ENCODE data around the gene PCF11. TPM values are rescaled to one million over a fixed set of nuclear protein-coding genes. Genes with fewer than 3 reads are reported as not detected.
"Not testable (repeated sequence)": the region's sequence is repeated elsewhere in the genome, so short reads cannot be mapped to it uniquely, and the experiment has no call there.

Gene PCF11
- total and polyA plus RNA-seq, 12 donors = 20.2 to 62.8 (median 46.9) TPM

DNA sequence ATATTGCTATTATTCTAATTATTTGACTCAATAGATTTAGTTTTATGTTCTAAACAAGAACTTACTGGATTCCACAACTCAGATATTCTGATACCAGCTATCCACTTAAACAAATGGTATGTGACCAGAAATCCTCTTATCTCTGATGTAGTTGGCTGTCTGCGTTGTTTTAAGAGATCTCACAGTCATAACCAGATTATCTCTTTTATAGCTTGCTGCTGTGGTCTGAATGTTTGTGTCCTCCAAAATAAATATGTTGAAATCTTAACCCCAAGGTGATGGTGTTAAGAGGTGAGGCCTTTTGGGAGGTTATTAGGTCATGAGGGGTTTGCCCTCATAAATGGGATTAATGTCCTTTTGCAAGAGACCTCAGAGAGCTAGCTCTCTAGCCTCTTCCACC, 49.3 kb downstream of the PCF11 start:
- TF ChIP-seq POLR2A (IDR thresholded peaks at IDR 0.05) (no peak), CTCF (IDR thresholded peaks at IDR 0.05) (no peak)
- DNase-seq = no peak
- Histone ChIP-seq H3K4me3 (no peak overlapping the region), H3K36me3 (replicated peaks in 1 of 2) (peaks cover 0 to 27% of the 10 kb centered on the region in 2 donors), H3K4me1 (replicated peaks in 1 of 2) (no peaks in the 10 kb centered on the region), H3K27me3 (no peaks in the 10 kb centered on the region), H3K27ac (no peak overlapping the region), H3K9me3 (replicated peaks in 1 of 3) (no peaks in the 10 kb centered on the region)
- 85 to 100% (median 89%) methylated on average over 1 of the region's 1 CpG for WGBS, 4 donors
- intact Hi-C loops (cut with DNase I) = no loop called here

GRCh38 chr11:83206771-83207382, 49.9 kb downstream of the PCF11 start:
- H3K4me3 ChIP-seq = not testable (repeated sequence)

DNA sequence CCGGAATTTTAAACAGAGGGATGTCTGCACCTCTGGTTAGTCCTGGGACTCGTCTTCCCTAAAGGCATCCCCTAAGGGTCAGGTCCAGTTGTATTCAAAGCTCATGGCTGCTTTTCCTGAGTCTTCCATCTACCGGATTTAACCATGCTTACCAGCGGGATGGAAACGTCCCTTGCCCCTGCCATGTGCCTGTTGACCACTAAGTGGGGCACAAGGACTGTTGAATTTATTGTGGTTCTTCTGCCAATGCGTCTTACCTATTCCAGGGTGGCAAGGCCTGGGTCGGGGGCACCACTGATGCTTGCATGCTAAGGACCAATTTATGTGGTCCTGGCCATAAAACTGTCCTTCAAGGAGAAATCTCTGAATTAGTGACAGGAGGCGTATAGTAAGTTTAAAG, 62.2 kb downstream of the PCF11 start:
- intact Hi-C loops (cut with DNase I) = no loop called here
- H3K9me3 ChIP-seq (replicated peaks in 1 of 3) = no peaks in the 10 kb centered on the region
- peak in 1 of 7 donors; percentile 13 for DNase-seq
- WGBS, 4 donors = 71 to 80% (median 71%) methylated on average over 8 of the region's 8 CpGs
- H3K27ac ChIP-seq = no peak overlapping the region
- no peak overlapping the region for H3K4me3 ChIP-seq
- peaks cover 0 to 2% of the 10 kb centered on the region in 2 donors for H3K36me3 ChIP-seq (replicated peaks in 1 of 2)
- H3K27me3 ChIP-seq = no peaks in the 10 kb centered on the region
- no peaks in the 10 kb centered on the region for H3K4me1 ChIP-seq (replicated peaks in 1 of 2)
- TF ChIP-seq CTCF (IDR thresholded peaks at IDR 0.05) = peak in 5 of 6 experiments; percentile 15 to 43 (median 35)
- no peak for TF ChIP-seq POLR2A (IDR thresholded peaks at IDR 0.05)

More at GRCh38 chr11:83206771-83207382, 49.9 kb downstream of the PCF11 start:
- H3K4me1 ChIP-seq (replicated peaks in 1 of 2); DNase-seq; intact Hi-C loops (cut with DNase I); H3K9me3 ChIP-seq (replicated peaks in 1 of 3); H3K27me3 ChIP-seq; H3K27ac ChIP-seq: not testable (repeated sequence)
- peaks cover 0 to 27% of the 10 kb centered on the region in 2 donors for H3K36me3 ChIP-seq (replicated peaks in 1 of 2)
- WGBS, 4 donors = 73 to 84% (median 75%) methylated on average over 4 of the region's 4 CpGs

GRCh38 chr11:83220260-83220659, 63.3 kb downstream of the PCF11 start:
- Histone ChIP-seq H3K9me3 (replicated peaks in 1 of 3) (no peaks in the 10 kb centered on the region), H3K4me1 (replicated peaks in 1 of 2) (no peaks in the 10 kb centered on the region), H3K27me3 (no peaks in the 10 kb centered on the region), H3K4me3 (no peak overlapping the region), H3K36me3 (replicated peaks in 1 of 2) (no peaks in the 10 kb centered on the region), H3K27ac (no peak overlapping the region)
- 87 to 94% (median 92%) methylated on average over 10 of the region's 10 CpGs for WGBS, 4 donors
- TF ChIP-seq POLR2A (IDR thresholded peaks at IDR 0.05) = no peak
- no peak for TF ChIP-seq CTCF (IDR thresholded peaks at IDR 0.05)
- intact Hi-C loops (cut with DNase I) = no loop called here
- no peak for DNase-seq

DNA sequence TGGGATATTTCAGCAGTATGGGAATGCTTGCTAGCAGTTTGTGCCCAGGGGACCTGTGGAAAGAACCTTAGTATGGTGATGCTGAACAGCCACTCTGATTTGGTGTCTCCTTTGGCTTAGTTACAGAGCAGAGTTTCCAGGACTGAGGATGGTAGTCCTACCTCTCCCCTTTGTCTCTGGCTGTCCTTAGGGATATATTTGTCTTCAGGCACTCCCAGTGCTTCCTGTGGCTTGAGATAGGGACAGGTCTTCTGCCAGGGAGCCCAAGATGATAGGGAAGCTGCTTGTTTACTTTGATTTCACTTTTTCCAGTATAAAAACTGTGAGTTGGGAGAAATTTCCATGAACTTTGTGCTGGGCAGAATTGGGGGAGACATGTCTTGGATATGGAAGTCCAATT, 64.8 kb downstream of the PCF11 start:
- intact Hi-C loops (cut with DNase I) = no loop called here
- H3K27me3 ChIP-seq = no peaks in the 10 kb centered on the region
- H3K36me3 ChIP-seq (replicated peaks in 1 of 2) = no peaks in the 10 kb centered on the region
- no peak for DNase-seq
- H3K4me1 ChIP-seq (replicated peaks in 1 of 2) = no peaks in the 10 kb centered on the region
- TF ChIP-seq POLR2A (IDR thresholded peaks at IDR 0.05) = no peak
- no peak for TF ChIP-seq CTCF (IDR thresholded peaks at IDR 0.05)
- no peak overlapping the region for H3K4me3 ChIP-seq
- H3K9me3 ChIP-seq (replicated peaks in 1 of 3) = no peaks in the 10 kb centered on the region
- H3K27ac ChIP-seq = no peak overlapping the region

Measured in adrenal gland (tissue), 12 donors.